ENCODE results near the gene FZD4. TPM values are rescaled to one million over a fixed set of nuclear protein-coding genes. Genes with fewer than 3 reads are reported as not detected.
"Not testable (repeated sequence)": the region's sequence is repeated elsewhere in the genome, so short reads cannot be mapped to it uniquely, and the experiment has no call there.

The FZD4 gene
- total RNA-seq, 2 donors from 2014 or later = 52.1 to 53.9 TPM

- DNase-seq = no peak
- no peak overlapping the region for H3K9ac ChIP-seq (ENCODE audit: extremely low read depth, low read length, poor library complexity, severe bottlenecking)
- H3K27ac ChIP-seq (ENCODE audit: low read depth, low read length) = no peak overlapping the region
- Mint-ChIP-seq H3K4me3 (no peak overlapping the region), H3K9me3 (peaks cover 2% of the 10 kb centered on the region), H3K4me1 (peaks cover 3% of the 10 kb centered on the region), H3K36me3 (ENCODE audit: low read depth) (no peaks in the 10 kb centered on the region), H3K27me3 (ENCODE audit: insufficient read depth) (no peaks in the 10 kb centered on the region), H3K27ac (no peak overlapping the region)
- H3K36me3 ChIP-seq (ENCODE audit: control insufficient read depth, insufficient read depth, low read length) = no peaks in the 10 kb centered on the region
- H3K4me3 ChIP-seq (ENCODE audit: low read length) = no peak overlapping the region
- whole genome bisulfite sequencing, 2 experiments (ENCODE audit: insufficient coverage in 1 of 2, insufficient read length in 1 of 2) = 97 to 100% methylated on average over 1 to 2 of the region's 2 CpGs
- peaks cover 4% of the 10 kb centered on the region for H3K9me3 ChIP-seq (ENCODE audit: control insufficient read depth, low read length)
- no peaks in the 10 kb centered on the region for H3K27me3 ChIP-seq (ENCODE audit: control insufficient read depth, insufficient read depth, low read length, poor library complexity, severe bottlenecking)
- H3K4me1 ChIP-seq (ENCODE audit: control insufficient read depth, insufficient read depth, low read length) = no peaks in the 10 kb centered on the region
- no peak for TF ChIP-seq CTCF (conservative IDR thresholded peaks at IDR 0.05)
Observed at GRCh38 chr11:86917589-86917988, 37.6 kb downstream of the FZD4 start.

- Mint-ChIP-seq H3K27me3 (ENCODE audit: insufficient read depth) (peaks cover 4% of the 10 kb centered on the region), H3K9me3 (peaks cover 12% of the 10 kb centered on the region), H3K27ac (no peak overlapping the region), H3K4me1 (peaks cover 3% of the 10 kb centered on the region), H3K4me3 (no peak overlapping the region), H3K36me3 (ENCODE audit: low read depth) (peaks cover 6% of the 10 kb centered on the region)
- H3K9me3 ChIP-seq (ENCODE audit: control insufficient read depth, low read length) = peaks cover 13% of the 10 kb centered on the region
- H3K36me3 ChIP-seq (ENCODE audit: control insufficient read depth, insufficient read depth, low read length) = no peaks in the 10 kb centered on the region
- no peaks in the 10 kb centered on the region for H3K27me3 ChIP-seq (ENCODE audit: control insufficient read depth, insufficient read depth, low read length, poor library complexity, severe bottlenecking)
- no peak for DNase-seq
- no peak for TF ChIP-seq CTCF (conservative IDR thresholded peaks at IDR 0.05)
- H3K9ac ChIP-seq (ENCODE audit: extremely low read depth, low read length, poor library complexity, severe bottlenecking) = no peak overlapping the region
- no peak overlapping the region for H3K27ac ChIP-seq (ENCODE audit: low read depth, low read length)
- no peaks in the 10 kb centered on the region for H3K4me1 ChIP-seq (ENCODE audit: control insufficient read depth, insufficient read depth, low read length)
- no peak overlapping the region for H3K4me3 ChIP-seq (ENCODE audit: low read length)
- WGBS, 2 experiments (ENCODE audit: insufficient coverage in 1 of 2, insufficient read length in 1 of 2) = 100% methylated on average over 1 of the region's 1 CpG; no CpG with 5 or more reads in 1 of the 2 experiments
Observed at GRCh38 chr11:86916330-86916729, 38.9 kb downstream of the FZD4 start.

- H3K4me3 Mint-ChIP-seq; H3K27me3 Mint-ChIP-seq (ENCODE audit: insufficient read depth); H3K27me3 ChIP-seq (ENCODE audit: control insufficient read depth, insufficient read depth, low read length, poor library complexity, severe bottlenecking); DNase-seq; H3K27ac Mint-ChIP-seq; H3K36me3 ChIP-seq (ENCODE audit: control insufficient read depth, insufficient read depth, low read length); H3K4me1 Mint-ChIP-seq; H3K9ac ChIP-seq (ENCODE audit: extremely low read depth, low read length, poor library complexity, severe bottlenecking); H3K27ac ChIP-seq (ENCODE audit: low read depth, low read length); H3K4me1 ChIP-seq (ENCODE audit: control insufficient read depth, insufficient read depth, low read length); H3K4me3 ChIP-seq (ENCODE audit: low read length); H3K36me3 Mint-ChIP-seq (ENCODE audit: low read depth): not testable (repeated sequence)
- peaks cover 12% of the 10 kb centered on the region for H3K9me3 Mint-ChIP-seq
- 50% methylated on average over 1 of the region's 1 CpG; no CpG with 5 or more reads in 1 of the 2 experiments for WGBS, 2 experiments (ENCODE audit: insufficient coverage in 1 of 2, insufficient read length in 1 of 2)
- peaks cover 13% of the 10 kb centered on the region for H3K9me3 ChIP-seq (ENCODE audit: control insufficient read depth, low read length)
Observed at GRCh38 chr11:86915850-86916249, 39.3 kb downstream of the FZD4 start.
